WI38 (cell line): ENCODE data around the gene EFNA5.
"Not testable (repeated sequence)": the region's sequence is repeated elsewhere in the genome, so short reads cannot be mapped to it uniquely, and the experiment has no call there.

Source experiments
- H3K4me3 ChIP-seq: 2 replicates; pipeline ENCODE4 v1.5.1; 2011; ENCODE audit warnings: low read depth, mild to moderate bottlenecking, control low read depth, low read length
- CTCF ChIP-seq: IDR thresholded peaks from 2 replicates; pipeline ENCODE4 v1.5.1; 2012; ENCODE audit warnings: low read depth, mild to moderate bottlenecking, control low read depth, low read length

EFNA5 gene

GRCh38 chr5:107439832-107440231, 230.9 kb downstream of the EFNA5 start:
- H3K4me3 ChIP-seq: no peak overlapping the region
- no peak for TF ChIP-seq CTCF

DNA sequence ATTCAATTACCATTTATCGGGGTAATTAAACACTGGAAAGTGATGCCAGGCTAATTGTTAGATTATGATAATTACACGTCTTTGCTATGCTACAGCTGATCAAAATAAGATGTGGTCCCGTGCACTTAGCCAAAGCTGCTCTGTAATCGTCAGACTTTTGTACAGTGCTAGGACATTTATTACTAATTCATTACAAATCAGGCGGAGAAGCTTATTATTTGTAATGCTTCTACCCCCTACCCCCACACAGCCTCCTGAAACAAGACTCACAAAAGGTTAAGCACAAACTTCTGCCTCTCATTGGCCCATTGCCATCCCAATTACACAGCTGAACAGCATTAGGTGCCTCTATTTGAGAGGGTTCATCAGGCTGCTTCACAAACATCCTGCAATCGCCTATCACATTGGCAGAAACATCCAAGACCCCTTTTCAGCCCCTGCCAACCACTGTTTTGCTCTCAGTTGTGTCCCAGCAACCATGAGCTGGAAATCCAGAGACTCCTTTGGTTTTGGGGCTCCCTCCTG, 232.7 kb downstream of the EFNA5 start:
- no peak for TF ChIP-seq CTCF
- H3K4me3 ChIP-seq: no peak overlapping the region

DNA sequence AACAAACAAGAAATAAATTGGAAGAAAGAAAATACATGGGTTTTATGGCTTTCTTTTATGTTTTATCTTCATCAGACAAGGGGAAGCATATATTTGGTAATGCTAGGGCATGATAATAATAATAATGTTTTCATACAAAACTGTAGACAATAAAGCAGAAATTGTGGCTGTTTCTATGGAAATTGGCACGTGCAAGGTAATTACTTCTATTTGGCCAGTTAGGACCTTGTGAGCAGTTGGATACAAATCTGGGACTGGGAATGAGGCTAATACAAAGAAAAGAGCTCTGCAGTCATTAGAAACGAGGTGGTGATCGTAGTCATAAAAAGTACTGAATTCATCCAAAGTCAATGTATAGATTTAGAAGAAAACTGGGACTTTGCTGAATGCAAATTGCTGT, 233.6 kb downstream of the EFNA5 start:
- TF ChIP-seq CTCF: no peak
- no peak overlapping the region for H3K4me3 ChIP-seq

DNA sequence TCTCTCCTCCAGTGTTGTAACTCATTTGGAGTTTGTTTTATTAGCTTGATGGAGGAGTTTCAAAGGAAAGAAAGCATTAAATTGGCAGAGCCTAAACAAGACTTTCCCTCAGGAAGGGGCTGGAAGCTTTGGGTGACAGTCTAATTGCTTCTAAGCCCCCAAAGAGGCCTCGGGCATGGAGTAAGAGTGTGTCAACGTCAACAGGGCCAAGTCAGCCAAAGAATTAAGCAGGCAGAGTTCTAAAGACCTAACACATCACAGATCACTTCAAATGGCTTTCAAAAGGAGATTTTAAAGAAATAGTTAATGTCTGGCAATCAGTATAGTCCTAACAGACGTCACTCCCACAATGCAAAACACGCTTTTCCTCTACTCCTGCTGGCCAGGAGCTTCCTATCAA, 234.5 kb downstream of the EFNA5 start:
- no peak overlapping the region for H3K4me3 ChIP-seq
- no peak for TF ChIP-seq CTCF

GRCh38 chr5:107435061-107435460, 235.7 kb downstream of the EFNA5 start:
- TF ChIP-seq CTCF: no peak
- H3K4me3 ChIP-seq: no peak overlapping the region

GRCh38 chr5:107433646-107434045, 237.1 kb downstream of the EFNA5 start:
- not testable (repeated sequence) for H3K4me3 ChIP-seq

- no peak for TF ChIP-seq CTCF
These were observed 238.7 kb downstream of the EFNA5 start for GRCh38 chr5:107431998-107432397.

GRCh38 chr5:107431536-107431935, 239.2 kb downstream of the EFNA5 start:
- TF ChIP-seq CTCF: no peak
- H3K4me3 ChIP-seq: no peak overlapping the region

More at GRCh38 chr5:107431998-107432397, 238.7 kb downstream of the EFNA5 start:
- no peak overlapping the region for H3K4me3 ChIP-seq
